GM12878 (cell line): Measurements from ENCODE around the gene CHRM2. TPM values are rescaled to one million over a fixed set of nuclear protein-coding genes. Genes with fewer than 3 reads are reported as not detected.

Experiments used
- ATAC-seq: fragments of 200-7000 bp; cut with Tn5 transposase; 3 replicates; pipeline ENCODE4 v1.9.1; 2020; ENCODE audit warnings: mild to moderate bottlenecking, moderate library complexity
- BruUV-seq: library from RNA; stranded (reverse); fragments of 400-500 nt; replicated peaks from 2 replicates; lab custom pipeline; 2021; lab: Mats Ljungman, UMichigan
- CTCF ChIA-PET: fragments of 300-600 bp; sonication (Branson Sonifier 250); formaldehyde crosslinking; extraction: SDS; loops from one replicate; lab custom pipeline; 2021; ENCODE audit warnings: inconsistent platforms; lab: Yijun Ruan, JAX
- POLR2A ChIA-PET: fragments of 350-600 bp; formaldehyde crosslinking; extraction: SDS; loops from one replicate; lab custom pipeline; 2021; ENCODE audit warnings: inconsistent platforms; lab: Charles Lee
- RAD21 ChIA-PET: fragments of 300-600 bp; sonication (Branson Sonifier 250); formaldehyde crosslinking; loops from one replicate; lab custom pipeline; 2023; ENCODE audit warnings: antibody characterized with exemption; ENCODE audit not compliant: unreplicated experiment; lab: Charles Lee
- SMC1A ChIA-PET: fragments of 300-600 bp; sonication (Branson Sonifier 250); formaldehyde crosslinking; loops from one replicate; lab custom pipeline; 2023; ENCODE audit not compliant: unreplicated experiment, uncharacterized antibody; lab: Charles Lee
- DNase-seq: peaks from one replicate; pipeline ENCODE4 v3.0.0-alpha.2; 2011; ENCODE audit warnings: low read depth, low spot score
- FAIRE-seq: peaks from 3 replicates; lab custom pipeline; 2011; peaks lifted over from hg19 to GRCh38; lab: Jason Lieb, UNC
- H2AFZ ChIP-seq: 2 replicates; pipeline ENCODE4 v1.6.0; 2011; ENCODE audit warnings: low read depth, low read length, control low read depth; ENCODE audit not compliant: control insufficient read depth
- H3K27ac ChIP-seq: 2 replicates; pipeline ENCODE4 v1.5.1; 2011; ENCODE audit warnings: control low read depth; ENCODE audit not compliant: control insufficient read depth, insufficient read depth
- H3K27me3 ChIP-seq, 2 experiments: replicated peaks in 1 of 2; 2 replicates each; pipeline versions ENCODE4 v1.6.0 to v1.6.1; 2011; ENCODE audit warnings: low read length in 1 of 2; ENCODE audit not compliant: control insufficient read depth in 2 of 2, insufficient read depth in 2 of 2
- H3K36me3 ChIP-seq, 2 experiments: 2 replicates each; pipeline ENCODE4 v1.5.1; 2011; ENCODE audit warnings: low read length in 1 of 2; ENCODE audit not compliant: control insufficient read depth in 2 of 2, insufficient read depth in 2 of 2
- H3K4me1 ChIP-seq: 2 replicates; pipeline ENCODE4 v1.6.1; 2011; ENCODE audit warnings: mild to moderate bottlenecking, low read length, moderate library complexity, mixed read lengths; ENCODE audit not compliant: control insufficient read depth, insufficient read depth
- H3K4me2 ChIP-seq: 2 replicates; pipeline ENCODE4 v1.6.0; 2011; ENCODE audit warnings: control low read depth; ENCODE audit not compliant: control insufficient read depth, insufficient read depth
- H3K4me3 ChIP-seq: fragments of 200-600 bp; sonication (generic); 2 replicates; pipeline ENCODE4 v1.5.1; 2016
- H3K79me2 ChIP-seq: 2 replicates; pipeline ENCODE4 v1.6.0; 2011; ENCODE audit warnings: low read length; ENCODE audit not compliant: control insufficient read depth, insufficient read depth
- H3K9ac ChIP-seq: 2 replicates; pipeline ENCODE4 v1.8.0; 2011; ENCODE audit warnings: low read length, control low read depth, mixed read lengths; ENCODE audit not compliant: control insufficient read depth, insufficient read depth
- H3K9me3 ChIP-seq: replicated peaks from 3 replicates; pipeline ENCODE4 v1.5.1; 2011; ENCODE audit warnings: mild to moderate bottlenecking, low read length; ENCODE audit not compliant: control insufficient read depth, insufficient read depth
- H4K20me1 ChIP-seq: 2 replicates; pipeline ENCODE4 v1.6.0; 2011; ENCODE audit not compliant: control insufficient read depth, insufficient read depth
- CEBPB ChIP-seq, 2 experiments: fragments of 150-350 bp in 1 of 2; IDR thresholded peaks; 2 replicates each; pipeline ENCODE4 v1.6.1; 2012 to 2014; ENCODE audit warnings: low read depth in 2 of 2, low read length in 2 of 2, borderline replicate concordance in 1 of 2, inconsistent platforms in 1 of 2
- EGR1 ChIP-seq, 2 experiments: IDR thresholded peaks; 1 replicate in 1 of 2; 2 replicates in 1 of 2; pipeline ENCODE4 v1.6.1; 2011 to 2012; ENCODE audit warnings: low read depth in 2 of 2, low read length in 2 of 2, borderline replicate concordance in 1 of 2, mild to moderate bottlenecking in 1 of 2, moderate library complexity in 1 of 2
- RAD21 ChIP-seq: IDR thresholded peaks from 2 replicates; pipeline ENCODE4 v1.6.1; 2011; ENCODE audit warnings: mild to moderate bottlenecking, low read depth, low read length, moderate library complexity; ENCODE audit not compliant: insufficient read depth
- RAD51 ChIP-seq: fragments of 450-650 bp; IDR thresholded peaks from 2 replicates; pipeline ENCODE4 v1.6.1; 2016; ENCODE audit warnings: moderate library complexity, mild to moderate bottlenecking, inconsistent platforms
- TARDBP ChIP-seq: IDR thresholded peaks from 2 replicates; pipeline ENCODE4 v1.6.1; 2016; ENCODE audit warnings: borderline replicate concordance
- WGBS: methylation state at CpG from one replicate; pipeline ENCODE4 v1.1.6; 2016; ENCODE audit warnings: low lambda C conversion rate; ENCODE audit not compliant: insufficient replicate concordance, insufficient coverage; ENCODE audit errors: missing lambda C conversion rate; 5-methylcytosine and 5-hydroxymethylcytosine counted together
- in situ Hi-C: fragments of 300-500 bp; cut with MboI; formaldehyde crosslinking; loops from 9 replicates; pipeline ENCODE4 v1.14.3; 2018; ENCODE audit warnings: mixed read lengths
- intact Hi-C: fragments of 100-400 bp; cut with micrococcal nuclease; formaldehyde crosslinking; loops from one replicate; pipeline ENCODE4 v1.14.2; 2022; ENCODE audit not compliant: unreplicated experiment
- microRNA counts: library from miRNA; unstranded; fragments of <30 nt; microRNA quantifications from one replicate; lab custom pipeline; 2016
- microRNA-seq: library from miRNA; unstranded; fragments of <30 nt; microRNA quantifications from one replicate; pipeline ENCODE4, GENCODE V29; 2018
- polyA plus RNA-seq, 11 experiments: library from polyadenylated mRNA; depleted of rRNA in 4 of 11; unstranded in 6 of 11; stranded (reverse) in 5 of 11; fragments of >200 nt; fragmentation: Nextera tagmentation in 4 of 11; fragmentation: Illumina TruSeq in 1 of 11; extraction: Ambion mirVana in 4 of 11; extraction: Trizol in 1 of 11; gene quantifications; 1 replicate in 1 of 11; 2 replicates in 10 of 11; pipeline versions ENCODE4 v1.2.1 to v1.2.3, GENCODE V29; 2011 to 2016; ENCODE audit warnings: inconsistent platforms in 2 of 11, missing spikeins in 2 of 11, low read depth in 1 of 11
- small RNA-seq: library from RNA; depleted of rRNA; stranded (forward); fragments of <200 nt; gene quantifications from one replicate; pipeline ENCODE3, GENCODE V24; 2014
- total RNA-seq, 4 experiments: library from RNA; depleted of rRNA in 3 of 4; stranded (reverse); fragments of >200 nt in 3 of 4; fragmentation: Illumina TruSeq in 1 of 4; extraction: Trizol in 1 of 4; gene quantifications; 2 replicates each; pipeline versions ENCODE4 v1.2.1 to v1.2.3, GENCODE V29; 2013 to 2021

Gene CHRM2
- total and polyA plus RNA-seq, 10 of the 15 experiments (the other 5 are each of a cell fraction or from before 2014, with no cell fraction given): 0.05 TPM; not detected in 9

DNA sequence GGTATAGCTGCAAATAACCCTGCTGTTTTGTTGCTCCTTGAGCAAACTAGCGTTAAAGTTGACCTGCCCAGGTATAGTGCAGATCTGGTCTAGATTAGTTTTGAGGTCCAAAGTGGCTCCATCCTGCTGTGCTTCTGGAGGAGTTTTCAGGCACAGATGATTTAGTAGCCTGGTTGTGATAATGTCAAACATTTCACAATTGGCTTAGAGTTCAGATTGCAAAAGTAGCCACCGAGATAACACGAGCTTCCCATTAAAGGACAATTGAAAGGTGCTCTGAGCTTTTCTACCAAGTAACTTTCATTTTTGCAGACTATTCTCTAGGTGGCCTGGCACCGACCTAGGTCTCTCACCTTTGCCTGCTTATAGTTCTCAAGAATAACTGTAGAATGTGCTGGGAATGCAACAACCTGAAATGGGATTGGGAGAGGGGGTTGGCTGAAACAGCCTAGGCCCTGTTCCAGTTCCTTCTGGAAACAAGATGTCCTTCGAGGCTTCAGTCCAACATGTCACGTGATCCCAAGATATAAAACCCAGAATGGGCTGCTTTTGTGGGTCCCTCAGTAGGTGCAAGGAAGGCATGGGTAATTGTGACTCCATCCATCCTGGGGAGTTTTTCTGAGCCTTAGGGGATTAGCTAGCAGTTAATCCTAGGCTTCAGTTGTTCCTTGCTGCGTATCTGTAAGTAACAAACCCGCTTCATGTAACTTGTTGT is 201.0 kb downstream of the CHRM2 start:
- in situ Hi-C loops (no loop called here), intact Hi-C loops (no loop called here)
- H3K4me2 ChIP-seq: no peak overlapping the region

More for the DNA sequence above, 201.0 kb downstream of the CHRM2 start:
- ChIA-PET SMC1A (no interaction called here), CTCF (no interaction called here)
- H3K27ac ChIP-seq: no peak overlapping the region
- no peak overlapping the region for H2AFZ ChIP-seq
- H3K4me3 ChIP-seq: no peak overlapping the region
- FAIRE-seq: no peak
- H3K36me3 ChIP-seq: no peaks in the 10 kb centered on the region
- no peaks in the 10 kb centered on the region for H3K79me2 ChIP-seq
- WGBS: 18% methylated on average over 8 of the region's 8 CpGs
- no peak for DNase-seq
- ATAC-seq: no peak
- TF ChIP-seq RAD21: no peak
- no peak for TF ChIP-seq TARDBP
- no peak for TF ChIP-seq EGR1 (IDR thresholded peaks at IDR 0.05; ENCODE audit: borderline replicate concordance in 1 of 2, low read depth in 2 of 2, low read length in 2 of 2)
- TF ChIP-seq CEBPB (IDR thresholded peaks at IDR 0.05; ENCODE audit: borderline replicate concordance in 1 of 2, low read depth in 2 of 2, low read length in 2 of 2): no peak
- peak; percentile 44; the same call in 1 of the 2 replicates for TF ChIP-seq RAD51
- TF ChIP-seq, all 136 proteins: peak for 1
- Histone ChIP-seq H3K4me1 (no peaks in the 10 kb centered on the region), H3K9me3 (no peaks in the 10 kb centered on the region), H3K27me3 (no peaks in the 10 kb centered on the region), H3K9ac (no peak overlapping the region), H4K20me1 (no peaks in the 10 kb centered on the region)
- ChIA-PET RAD21 (no interaction called here), POLR2A (no interaction called here)
- no TSS peak for BruUV-seq

MicroRNAs within 50 kb of the gene (microRNA counts, 767-probe panel; counts per million panel counts)
- microRNA hsa-miR-490-3p (lab: Ali Mortazavi, UCI) (55.3 counts per million), microRNA hsa-miR-490-5p (lab: Ali Mortazavi, UCI) (516 counts per million, percentile 8 among the panel's probes with 10 or more counts)

Small RNA genes lying within 50 kb of the gene (microRNA-seq; reads per million reads assigned to microRNA genes)
- not detected for gene MIR490

Small RNA genes lying within 50 kb of the gene (small RNA-seq; reads per million reads assigned to genes)
- not detected for gene KRT8P51
- gene MIR490: not detected
